IPS DF 6.9 (cell line): ENCODE measurements around the gene DOC2A.

Source experiments
- DNase-seq: peaks from one replicate; pipeline ENCODE4 v3.0.0-alpha.2; 2013; ENCODE audit warnings: low read depth, low spot score
- H3K27ac ChIP-seq: one replicate; pipeline ENCODE4 v1.5.1; 2013; ENCODE audit warnings: low read length, control low read depth
- H3K27me3 ChIP-seq: 2 replicates; pipeline ENCODE4 v1.6.1; 2013; ENCODE audit warnings: mild to moderate bottlenecking, low read length; ENCODE audit not compliant: control insufficient read depth, insufficient read depth
- H3K36me3 ChIP-seq: 2 replicates; pipeline ENCODE4 v1.6.1; 2013; ENCODE audit warnings: low read length; ENCODE audit not compliant: control insufficient read depth, insufficient read depth
- H3K4me1 ChIP-seq: 2 replicates; pipeline ENCODE4 v1.6.1; 2013; ENCODE audit warnings: low read length; ENCODE audit not compliant: control insufficient read depth, insufficient read depth
- H3K4me3 ChIP-seq: 2 replicates; pipeline ENCODE4 v1.5.1; 2013; ENCODE audit warnings: mild to moderate bottlenecking, low read length
- H3K9me3 ChIP-seq: 2 replicates; pipeline ENCODE4 v1.6.1; 2013; ENCODE audit warnings: low read length, inconsistent platforms; ENCODE audit not compliant: control insufficient read depth, insufficient read depth
- WGBS: extraction: QIAGEN DNeasy Blood & Tissue Kit; methylation state at CpG from one replicate; pipeline ENCODE4 v1.1.7; 2013; ENCODE audit warnings: mixed read lengths, missing lambda C conversion rate; ENCODE audit not compliant: insufficient read length, insufficient coverage; 5-methylcytosine and 5-hydroxymethylcytosine counted together

DOC2A gene

GRCh38 chr16:29988346-29989075 is 22.3 kb downstream of the DOC2A start:
- DNase-seq: no peak
- no peak overlapping the region for H3K4me3 ChIP-seq
- no peak overlapping the region for H3K27ac ChIP-seq
- no peaks in the 10 kb centered on the region for H3K9me3 ChIP-seq
- H3K27me3 ChIP-seq: no peaks in the 10 kb centered on the region
- no CpG with 5 or more reads among the region's 17 CpGs for WGBS
- H3K4me1 ChIP-seq: no peaks in the 10 kb centered on the region
- peaks cover 25% of the 10 kb centered on the region for H3K36me3 ChIP-seq

- no peaks in the 10 kb centered on the region for H3K4me1 ChIP-seq
- peaks cover 35% of the 10 kb centered on the region for H3K36me3 ChIP-seq
- H3K4me3 ChIP-seq: no peak overlapping the region
- no peaks in the 10 kb centered on the region for H3K27me3 ChIP-seq
- no peak for DNase-seq
- WGBS: no CpG with 5 or more reads among the region's 35 CpGs
- H3K9me3 ChIP-seq: no peaks in the 10 kb centered on the region
- H3K27ac ChIP-seq: no peak overlapping the region
These were observed 23.3 kb downstream of the DOC2A start for GRCh38 chr16:29987371-29988085.

- WGBS: no CpG with 5 or more reads among the region's 5 CpGs
- no peaks in the 10 kb centered on the region for H3K4me1 ChIP-seq
- no peak overlapping the region for H3K4me3 ChIP-seq
- H3K36me3 ChIP-seq: peaks cover 34% of the 10 kb centered on the region
- no peak overlapping the region for H3K27ac ChIP-seq
- H3K27me3 ChIP-seq: no peaks in the 10 kb centered on the region
- no peaks in the 10 kb centered on the region for H3K9me3 ChIP-seq
- DNase-seq: no peak
These were observed 23.9 kb downstream of the DOC2A start for GRCh38 chr16:29986931-29987330.

GRCh38 chr16:29986231-29986630 is 24.6 kb downstream of the DOC2A start:
- Histone ChIP-seq H3K27me3 (no peaks in the 10 kb centered on the region), H3K4me1 (no peaks in the 10 kb centered on the region), H3K27ac (no peak overlapping the region), H3K9me3 (no peaks in the 10 kb centered on the region), H3K4me3 (no peak overlapping the region), H3K36me3 (peaks cover 40% of the 10 kb centered on the region)
- DNase-seq: no peak
- no CpG with 5 or more reads among the region's 20 CpGs for WGBS

- DNase-seq: no peak
- Histone ChIP-seq H3K4me3 (no peak overlapping the region), H3K9me3 (no peaks in the 10 kb centered on the region), H3K36me3 (peaks cover 39% of the 10 kb centered on the region), H3K27me3 (no peaks in the 10 kb centered on the region), H3K4me1 (no peaks in the 10 kb centered on the region), H3K27ac (no peak overlapping the region)
- no CpG with 5 or more reads among the region's 28 CpGs for WGBS
These were observed 25.5 kb downstream of the DOC2A start for GRCh38 chr16:29985271-29985811.

- Histone ChIP-seq H3K9me3 (no peaks in the 10 kb centered on the region), H3K27ac (no peak overlapping the region), H3K36me3 (peaks cover 39% of the 10 kb centered on the region), H3K27me3 (no peaks in the 10 kb centered on the region), H3K4me3 (no peak overlapping the region), H3K4me1 (no peaks in the 10 kb centered on the region)
- no peak for DNase-seq
- no CpG with 5 or more reads among the region's 5 CpGs for WGBS
These were observed 26.1 kb downstream of the DOC2A start for GRCh38 chr16:29984764-29985147.

GRCh38 chr16:29984137-29984763 is 26.6 kb downstream of the DOC2A start:
- Histone ChIP-seq H3K27ac (no peak overlapping the region), H3K36me3 (peaks cover 40% of the 10 kb centered on the region), H3K27me3 (no peaks in the 10 kb centered on the region), H3K4me3 (no peak overlapping the region), H3K9me3 (no peaks in the 10 kb centered on the region), H3K4me1 (no peaks in the 10 kb centered on the region)
- WGBS: no CpG with 5 or more reads among the region's 6 CpGs
- DNase-seq: no peak

- Histone ChIP-seq H3K27ac (no peak overlapping the region), H3K9me3 (no peaks in the 10 kb centered on the region), H3K4me1 (no peaks in the 10 kb centered on the region), H3K27me3 (no peaks in the 10 kb centered on the region), H3K36me3 (peaks cover 45% of the 10 kb centered on the region), H3K4me3 (no peak overlapping the region)
- DNase-seq: no peak
- WGBS: no CpG with 5 or more reads among the region's 12 CpGs
These were observed 27.2 kb downstream of the DOC2A start for GRCh38 chr16:29983420-29984136.

GRCh38 chr16:29982560-29983419 is 28.0 kb downstream of the DOC2A start:
- H3K36me3 ChIP-seq: peaks cover 46% of the 10 kb centered on the region
- no peak overlapping the region for H3K4me3 ChIP-seq
- no CpG with 5 or more reads among the region's 24 CpGs for WGBS
- no peak overlapping the region for H3K27ac ChIP-seq
- H3K4me1 ChIP-seq: no peaks in the 10 kb centered on the region
- no peaks in the 10 kb centered on the region for H3K27me3 ChIP-seq
- H3K9me3 ChIP-seq: no peaks in the 10 kb centered on the region
- no peak for DNase-seq
